Kidney tubule cell (primary cell): ENCODE measurements around the gene HOXA1.
A peak's percentile ranks its signal among the peaks of the same experiment; 100 is the strongest.

Source experiments
- DNase-seq: peaks from one replicate; pipeline ENCODE4 v3.0.0-alpha.2; 2018; ENCODE audit warnings: low spot score

The HOXA1 gene

DNA sequence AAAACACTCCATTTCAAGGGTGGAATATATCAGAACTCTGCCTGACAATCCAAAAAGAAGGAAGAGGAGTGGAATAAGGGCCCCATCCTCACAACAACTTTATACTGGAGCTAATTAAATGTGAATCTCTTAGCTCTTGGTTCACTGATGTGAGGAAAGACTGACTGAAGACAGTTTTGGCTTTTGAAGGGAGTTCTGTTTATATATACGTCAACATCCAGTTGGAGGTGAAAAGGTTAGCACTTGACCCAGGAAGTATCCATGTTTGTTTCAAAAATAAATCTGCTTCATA is 3.0 kb downstream of the HOXA1 start:
- DNase-seq: no peak

GRCh38 chr7:27091941-27092818 is 3.6 kb downstream of the HOXA1 start:
- no peak for DNase-seq

DNA sequence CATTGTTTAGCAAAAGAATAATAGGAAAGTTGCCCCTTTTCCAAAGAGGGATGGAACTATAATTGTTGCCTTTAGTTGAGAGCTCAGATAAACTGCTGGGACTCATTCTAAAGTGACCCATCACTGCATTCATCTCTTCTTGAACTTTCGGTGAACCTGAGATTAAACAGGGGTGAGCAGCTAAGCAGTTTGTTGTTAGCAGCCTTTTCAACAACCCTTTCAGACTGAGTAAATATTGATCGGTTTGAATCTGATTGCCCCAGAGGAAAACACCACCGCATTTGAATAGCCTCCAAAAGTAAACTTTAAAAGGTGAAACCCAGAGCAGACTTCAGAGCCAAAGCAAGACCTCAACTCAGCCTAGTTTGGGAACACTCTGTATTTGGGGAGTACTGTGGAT is 4.7 kb downstream of the HOXA1 start:
- DNase-seq: no peak

- no peak for DNase-seq
These were observed 7.5 kb downstream of the HOXA1 start for GRCh38 chr7:27088002-27088922.

GRCh38 chr7:27083646-27084045 is 12.2 kb downstream of the HOXA1 start:
- DNase-seq: no peak

DNA sequence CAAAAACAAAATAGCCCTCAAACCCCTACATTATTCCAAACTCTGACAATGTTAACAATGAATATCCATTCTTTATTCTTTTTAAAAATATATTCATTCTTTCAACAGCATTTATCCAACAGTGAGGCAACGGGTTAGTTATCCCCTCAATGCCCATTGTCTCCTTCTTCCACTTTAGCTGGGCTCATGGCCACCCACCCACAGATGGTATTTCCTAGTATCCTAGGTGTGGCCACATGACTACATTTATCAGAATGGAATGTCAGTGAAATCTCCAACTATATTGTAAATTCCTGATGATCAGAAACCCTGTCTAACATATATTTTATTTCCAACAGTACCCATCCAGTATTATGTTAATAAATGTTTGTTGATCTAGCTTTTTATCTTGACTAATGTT is 13.6 kb downstream of the HOXA1 start:
- peak; percentile 63 for DNase-seq

- DNase-seq: peak; percentile 74
These were observed 14.9 kb downstream of the HOXA1 start for GRCh38 chr7:27080844-27081436.

GRCh38 chr7:27079234-27079975 is 16.4 kb downstream of the HOXA1 start:
- DNase-seq: no peak

- DNase-seq: no peak
These were observed 17.1 kb downstream of the HOXA1 start for GRCh38 chr7:27078616-27079233.

DNA sequence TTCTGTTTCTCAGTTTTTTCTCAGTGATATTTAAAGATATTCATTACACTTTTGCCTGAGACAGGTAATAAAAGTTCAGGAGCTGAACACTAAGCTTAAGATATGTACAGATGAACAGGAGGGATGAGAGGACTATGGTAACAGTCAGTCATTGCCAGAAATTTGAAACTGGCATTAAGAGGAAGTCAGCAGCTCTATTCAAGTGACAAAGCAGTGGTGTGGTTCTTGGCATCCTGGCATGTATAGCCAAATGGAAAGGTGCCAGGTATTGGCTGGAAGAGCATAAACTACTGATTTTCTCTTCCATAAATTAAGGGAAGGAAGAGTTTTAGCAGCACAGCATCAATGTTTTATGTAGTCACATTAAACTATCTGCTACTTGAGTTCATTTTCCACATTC is 22.7 kb downstream of the HOXA1 start:
- no peak for DNase-seq

GRCh38 chr7:27071622-27072390 is 24.0 kb downstream of the HOXA1 start:
- no peak for DNase-seq

DNA sequence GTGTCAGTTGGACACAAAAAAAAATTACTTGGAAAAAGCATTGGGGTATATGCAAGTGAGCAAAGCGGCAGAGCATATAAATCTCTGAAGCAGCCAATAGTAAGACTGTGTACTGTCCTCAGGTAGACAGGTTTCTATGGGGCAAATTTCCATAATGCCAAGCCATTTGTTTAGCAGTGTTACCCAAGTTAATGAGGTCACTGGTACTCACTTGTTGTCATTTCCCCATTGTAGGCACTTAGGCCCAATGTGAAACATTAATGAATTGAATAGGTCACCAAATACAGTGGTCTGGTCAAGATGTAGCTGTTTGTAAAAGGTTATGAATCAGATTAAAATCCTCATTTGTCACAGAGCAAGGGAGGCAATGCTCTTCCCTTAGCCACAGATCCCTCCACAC is 27.5 kb downstream of the HOXA1 start:
- peak; percentile 74 for DNase-seq

DNA sequence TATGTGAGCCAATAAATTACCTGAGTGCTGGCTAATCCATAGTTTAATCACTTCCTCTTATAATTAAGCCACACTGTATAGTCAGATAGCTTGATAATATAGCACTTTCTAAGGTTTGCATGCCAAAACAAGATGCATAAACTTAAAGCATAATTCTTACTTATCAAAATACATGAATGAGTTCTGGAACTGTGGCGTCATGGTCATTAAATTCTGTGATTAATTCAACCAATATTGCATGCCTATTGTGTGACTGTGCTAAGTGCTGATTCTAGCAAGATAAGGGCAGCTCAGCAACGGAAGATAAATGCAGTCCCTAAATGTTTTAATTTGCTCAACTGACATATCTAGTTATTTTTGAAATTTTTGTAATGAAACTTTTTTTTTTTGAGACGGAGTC is 29.7 kb downstream of the HOXA1 start:
- peak; percentile 60 for DNase-seq

DNA sequence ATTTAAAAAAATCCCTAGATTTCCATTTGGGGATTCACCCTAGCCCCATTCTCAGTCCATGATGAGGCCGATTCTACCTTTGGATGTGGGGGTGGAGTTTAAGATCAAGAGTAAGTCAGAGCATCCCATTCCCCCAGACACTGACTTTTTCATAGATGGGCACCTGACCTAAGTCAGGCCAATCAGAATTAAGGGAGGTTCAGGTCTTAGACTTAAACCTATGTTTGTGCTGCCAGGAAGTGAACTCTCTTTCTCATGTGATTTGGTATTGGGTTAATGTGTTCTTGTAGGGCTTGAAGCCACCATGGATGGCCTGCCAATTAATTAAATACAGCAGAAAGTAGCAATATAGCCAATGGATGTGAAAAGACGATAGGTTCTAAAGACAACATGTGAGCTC is 30.1 kb downstream of the HOXA1 start:
- DNase-seq: no peak

DNA sequence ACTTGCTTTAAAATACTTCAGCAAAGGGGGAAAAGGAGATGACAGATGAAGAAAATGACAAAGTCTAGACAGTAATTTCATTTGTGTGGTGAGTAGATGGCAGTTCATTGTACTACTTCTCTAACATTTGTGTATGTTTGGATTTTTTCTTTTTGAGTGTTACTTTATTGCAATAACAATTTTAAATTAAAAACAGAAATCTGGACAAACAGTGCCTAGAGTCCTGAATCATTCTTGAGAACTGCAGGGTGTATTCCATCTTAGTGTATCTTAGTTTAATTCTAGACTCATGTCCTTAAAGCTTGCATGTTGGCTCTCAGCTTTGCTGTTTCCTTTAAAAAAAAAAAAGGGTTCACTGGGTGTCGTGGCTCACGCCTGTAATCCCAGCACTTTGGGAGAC is 31.1 kb downstream of the HOXA1 start:
- no peak for DNase-seq

DNA sequence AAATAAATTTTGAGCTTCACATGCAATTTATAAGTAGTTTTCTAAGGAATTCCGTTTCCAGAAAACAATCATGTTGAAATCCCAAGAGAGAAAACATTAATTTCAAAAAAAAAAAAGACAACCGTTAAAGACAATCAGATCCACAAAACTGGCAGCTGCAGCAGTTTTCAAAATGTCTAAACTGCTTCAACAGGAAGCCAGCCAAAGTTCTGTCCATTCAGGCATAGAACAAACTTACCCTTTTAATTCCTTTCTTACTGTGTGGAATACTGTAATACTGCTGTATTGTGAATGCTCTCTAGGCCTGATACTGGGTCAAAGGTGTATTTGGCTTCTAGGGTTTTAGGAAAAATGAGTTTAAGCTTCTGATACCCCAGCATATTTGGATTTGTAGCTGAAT is 31.6 kb downstream of the HOXA1 start:
- DNase-seq: peak; percentile 39

GRCh38 chr7:27062946-27063345 is 32.9 kb downstream of the HOXA1 start:
- DNase-seq: no peak

- DNase-seq: no peak
These were observed 42.6 kb downstream of the HOXA1 start for GRCh38 chr7:27053153-27053552.

DNA sequence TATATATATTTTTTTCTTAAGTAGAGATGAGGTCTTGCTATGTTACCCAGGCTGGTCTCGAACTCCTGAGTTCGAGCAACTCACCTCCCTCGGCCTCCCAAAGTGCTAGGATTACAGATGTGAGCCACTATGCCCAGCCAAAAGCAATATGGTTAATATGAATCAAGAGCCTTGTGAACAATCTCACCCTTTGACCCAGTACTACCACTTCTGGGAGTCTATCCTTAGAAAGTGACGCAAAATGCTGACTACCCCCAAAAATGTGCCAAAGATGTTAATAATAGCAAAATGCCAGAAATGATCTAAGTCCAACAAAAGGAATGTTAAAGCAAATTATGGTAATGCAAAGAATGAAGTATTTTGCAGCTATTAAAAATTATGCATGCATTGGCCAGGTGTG is 44.3 kb downstream of the HOXA1 start:
- no peak for DNase-seq

GRCh38 chr7:27048438-27048837 is 47.4 kb downstream of the HOXA1 start:
- DNase-seq: no peak
